PC-3 (cell line): ENCODE results near the gene DENR.

Experiments used
- CTCF ChIP-seq: fragments of 300-600 bp; sonication (generic); conservative IDR thresholded peaks from 2 replicates; pipeline ENCODE4 v1.5.1; 2017; ENCODE audit warnings: antibody characterized with exemption, low read depth, mild to moderate bottlenecking, low read length
- EZH2 ChIP-seq: fragments of 300-600 bp; sonication (generic); IDR thresholded peaks from one replicate; pipeline ENCODE4 v1.6.1; 2017; ENCODE audit warnings: antibody characterized with exemption, mild to moderate bottlenecking, low read length; ENCODE audit not compliant: unreplicated experiment
- EZH2phosphoT487 ChIP-seq: fragments of 300-600 bp; sonication (generic); IDR thresholded peaks from 2 replicates; pipeline ENCODE4 v1.6.1; 2018; ENCODE audit warnings: mild to moderate bottlenecking, antibody characterized with exemption, low read length, borderline replicate concordance

GRCh38 chr12:122738571-122738970 lies 14.1 kb upstream of the DENR start:
- TF ChIP-seq CTCF: no peak
- no peak for TF ChIP-seq EZH2phosphoT487
- no peak for TF ChIP-seq EZH2
